GM18907 (cell line): Measurements from ENCODE around the gene TRPV4.
A peak's percentile ranks its signal among the peaks of the same experiment; 100 is the strongest.
"Not testable (repeated sequence)": the region's sequence is repeated elsewhere in the genome, so short reads cannot be mapped to it uniquely, and the experiment has no call there.

Experiments used
- ATAC-seq: cut with Tn5 transposase; IDR thresholded peaks from one replicate; pipeline ENCODE4 v1.9.1; 2021; ENCODE audit warnings: mild to moderate bottlenecking, moderate library complexity; ENCODE audit not compliant: unreplicated experiment

TRPV4 gene

GRCh38 chr12:109861689-109862314 is 28.6 kb upstream of the TRPV4 start:
- no peak for ATAC-seq

DNA sequence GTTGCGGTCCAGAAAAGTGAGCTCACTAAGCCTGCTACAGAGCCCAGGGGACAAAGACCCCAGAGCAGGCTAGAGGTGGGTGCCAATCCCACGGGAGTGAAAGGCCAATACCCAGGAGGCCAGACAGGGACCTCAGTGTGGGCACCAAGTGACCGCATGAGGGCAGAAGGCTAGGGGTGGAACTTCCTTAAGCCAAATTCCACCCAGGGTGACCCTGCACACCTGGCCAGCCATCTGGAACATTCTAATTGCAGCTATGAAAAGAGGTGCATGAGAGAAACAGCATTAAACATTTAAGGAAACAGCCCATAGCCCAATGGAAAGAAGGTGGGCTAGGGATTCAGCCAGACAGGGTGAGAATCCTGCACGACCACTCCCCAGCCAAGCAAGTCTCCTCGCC is 27.8 kb upstream of the TRPV4 start:
- ATAC-seq, result no peak

GRCh38 chr12:109858764-109859163 is 25.6 kb upstream of the TRPV4 start:
- ATAC-seq, result no peak

DNA sequence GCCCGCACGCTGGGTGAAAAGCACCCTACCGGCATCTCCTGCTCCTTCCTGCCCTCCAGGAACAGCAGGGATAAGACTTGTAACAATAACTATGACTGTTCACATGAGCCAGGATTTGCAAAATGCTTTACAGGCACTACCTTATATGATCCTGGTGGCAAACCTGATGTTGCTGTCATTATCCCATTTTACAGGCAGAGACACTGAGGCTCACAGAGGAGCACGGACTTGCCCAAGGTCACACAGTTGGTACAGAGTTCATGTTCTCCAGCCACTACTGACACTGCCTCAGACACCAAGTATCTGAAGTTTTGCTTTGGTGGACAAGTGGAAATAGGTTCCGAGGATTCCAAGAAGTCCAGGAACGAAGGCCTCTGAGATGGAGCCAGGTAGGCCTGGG is 24.5 kb upstream of the TRPV4 start:
- ATAC-seq, result no peak

DNA sequence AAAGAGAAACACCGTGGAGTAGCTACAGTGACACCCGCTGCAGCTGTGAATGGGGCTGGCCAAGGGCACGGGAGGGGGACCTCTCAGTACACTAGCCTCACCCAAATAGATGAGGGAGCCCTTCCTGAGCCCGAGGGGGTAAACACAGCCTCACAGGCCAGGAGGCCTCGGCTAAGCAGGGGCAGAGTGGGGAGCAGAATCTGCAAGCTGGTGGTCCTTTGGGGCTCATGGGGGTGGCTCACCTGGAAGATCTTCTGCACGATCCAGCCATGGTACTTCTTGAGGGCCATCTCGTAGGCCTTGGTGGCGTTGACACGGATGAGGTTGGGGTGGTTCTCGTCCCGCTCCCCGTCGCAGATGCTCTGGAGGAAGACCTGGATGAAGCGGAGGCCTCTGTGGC is 22.2 kb upstream of the TRPV4 start:
- no peak for ATAC-seq

- ATAC-seq, result not testable (repeated sequence)
Observed at GRCh38 chr12:109850518-109850917, 17.3 kb upstream of the TRPV4 start.

DNA sequence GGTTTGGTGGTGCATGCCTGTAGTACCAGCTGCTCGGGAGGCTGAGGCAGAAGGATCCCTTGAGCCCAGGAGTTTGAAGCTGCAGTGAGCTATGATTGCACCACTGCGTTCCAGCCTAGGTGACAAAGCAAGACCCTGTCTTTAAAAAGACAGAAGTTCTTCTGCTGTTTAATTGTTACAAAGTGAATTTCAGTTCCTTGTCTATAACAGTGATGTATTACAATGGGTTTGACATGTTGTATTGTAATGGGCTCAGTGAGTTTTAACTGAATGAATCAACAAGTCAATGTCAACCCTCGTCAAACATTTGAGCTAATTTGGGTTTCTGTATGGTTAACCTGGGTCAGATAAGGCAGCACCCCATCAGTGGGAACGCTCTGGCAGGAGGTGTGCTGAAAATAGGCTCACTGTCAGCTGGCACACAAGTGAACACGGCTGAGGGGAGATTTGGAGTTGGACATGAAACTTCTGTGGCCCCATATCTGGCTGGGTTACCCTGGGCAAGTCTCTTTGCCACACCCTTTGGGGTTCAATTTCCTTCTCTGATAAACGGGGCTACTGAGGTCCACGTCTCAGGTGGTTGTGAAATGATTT is 14.0 kb upstream of the TRPV4 start:
- no peak for ATAC-seq

- ATAC-seq, result no peak
Observed at GRCh38 chr12:109845824-109846205, 12.6 kb upstream of the TRPV4 start.

GRCh38 chr12:109844983-109845823 is 12.0 kb upstream of the TRPV4 start:
- peak; percentile 84 for ATAC-seq

DNA sequence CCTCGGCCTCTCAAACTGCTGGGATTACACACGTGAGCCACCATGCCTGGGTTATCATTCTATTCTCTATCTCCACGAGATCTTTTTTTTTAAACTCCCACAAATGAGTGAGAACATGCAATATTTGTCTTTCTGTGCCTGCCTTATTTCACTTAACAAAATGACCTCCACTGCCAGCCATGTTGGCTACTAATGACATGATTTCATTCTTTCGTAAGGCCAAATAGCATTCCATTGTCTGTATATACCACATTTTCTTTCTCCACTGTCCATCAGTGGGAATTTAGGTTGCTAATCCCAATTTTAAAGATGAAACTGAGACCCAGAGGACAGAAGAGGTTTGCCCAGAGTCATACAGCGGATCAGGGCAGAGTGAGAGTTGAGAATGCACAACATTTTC is 10.9 kb upstream of the TRPV4 start:
- ATAC-seq, result no peak

- ATAC-seq, result no peak
Observed at GRCh38 chr12:109842021-109842420, 8.8 kb upstream of the TRPV4 start.

DNA sequence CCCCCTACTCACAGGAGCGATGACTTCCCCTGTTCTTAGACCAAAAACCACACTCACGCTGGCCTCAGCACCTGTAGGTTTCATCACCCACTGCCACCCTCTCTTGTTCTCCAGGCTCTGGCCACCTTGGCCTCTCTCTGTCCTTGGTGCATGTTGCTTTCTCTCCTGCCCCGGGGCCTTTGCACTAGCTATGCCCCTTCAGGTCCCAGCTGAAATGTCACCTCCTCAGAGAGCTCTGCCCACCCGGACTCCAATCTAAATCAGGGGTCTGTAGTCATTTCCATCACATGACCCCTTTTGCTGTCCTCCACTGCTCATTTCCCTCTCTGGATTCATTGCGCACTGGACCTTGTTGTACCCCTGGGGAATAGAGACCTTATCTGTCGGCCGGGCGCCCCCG is 8.2 kb upstream of the TRPV4 start:
- ATAC-seq, result no peak

GRCh38 chr12:109840305-109841074 is 7.3 kb upstream of the TRPV4 start:
- ATAC-seq, result no peak

DNA sequence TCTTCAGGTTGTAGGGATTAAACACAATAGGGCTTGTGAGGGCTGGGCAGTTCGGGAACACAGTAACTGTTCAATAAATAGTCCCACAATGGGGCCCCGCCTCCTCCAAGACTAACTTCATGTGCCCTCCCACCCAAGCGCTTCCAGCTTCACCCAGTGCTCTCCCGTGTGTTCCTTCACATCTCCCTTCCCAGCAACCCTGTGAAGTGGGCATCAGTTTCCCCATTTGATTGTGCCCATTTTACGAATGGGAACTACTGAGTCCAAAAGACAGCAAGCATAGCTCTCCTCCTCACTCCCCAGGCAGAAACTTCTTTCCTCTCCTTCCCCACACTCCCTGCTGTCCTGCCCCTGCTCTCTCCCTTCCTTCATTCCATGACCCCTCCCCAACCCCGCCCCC is 6.2 kb upstream of the TRPV4 start:
- no peak for ATAC-seq

- ATAC-seq, result no peak
Observed at GRCh38 chr12:109836916-109837315, 3.7 kb upstream of the TRPV4 start.

DNA sequence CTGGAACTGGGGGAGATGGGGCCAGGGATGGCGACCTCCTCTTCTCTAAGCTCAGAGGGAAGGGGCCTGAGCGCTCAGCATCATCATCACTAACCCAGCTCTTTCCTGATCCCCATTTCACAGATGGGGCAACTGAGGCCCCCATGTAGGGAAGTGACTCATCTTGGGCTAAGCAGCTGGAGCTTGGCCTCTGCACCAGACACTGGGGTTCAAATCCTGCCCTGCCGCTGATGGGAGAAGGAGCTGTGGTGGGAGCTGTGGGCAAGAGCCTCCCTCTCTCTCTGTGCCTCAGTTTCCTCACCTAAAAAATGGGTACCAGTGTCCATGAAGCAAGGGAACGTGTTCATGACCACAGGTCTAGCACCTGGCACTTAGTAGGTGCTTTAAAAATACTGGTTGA is 2.6 kb upstream of the TRPV4 start:
- no peak for ATAC-seq

- no peak for ATAC-seq
Observed at GRCh38 chr12:109832541-109833306, 474 bp downstream of the TRPV4 start.

GRCh38 chr12:109831929-109832328 is 1.3 kb downstream of the TRPV4 start:
- ATAC-seq, result no peak

GRCh38 chr12:109831365-109831764 is 1.8 kb downstream of the TRPV4 start:
- no peak for ATAC-seq

- no peak for ATAC-seq
Observed at GRCh38 chr12:109830718-109831117, 2.5 kb downstream of the TRPV4 start.

GRCh38 chr12:109830267-109830666 is 2.9 kb downstream of the TRPV4 start:
- no peak for ATAC-seq
